Vagina (tissue), 2 donors: ENCODE data around the gene GZMB.

Experiments
- POLR2A ChIP-seq, 2 donors: fragments of 450-650 bp; IDR thresholded peaks; one replicate each; pipeline ENCODE4 v1.6.1; 2017; ENCODE audit warnings: antibody characterized with exemption in 2 of 2, mild to moderate bottlenecking in 2 of 2, moderate library complexity in 2 of 2
- POLR2AphosphoS5 ChIP-seq, 2 donors: sonication (generic); formaldehyde crosslinking; IDR thresholded peaks; one replicate each; pipeline ENCODE4 v1.9.0; 2017; ENCODE audit warnings: antibody characterized with exemption in 2 of 2, mild to moderate bottlenecking in 2 of 2, low read depth in 1 of 2; ENCODE audit not compliant: insufficient read depth in 1 of 2
- TF ChIP-seq, protein P1 (sequence below), 3 experiments: fragments of 450-650 bp in 2 of 3; fragments of 200-600 bp in 1 of 3; sonication (generic) in 1 of 3; IDR thresholded peaks; one replicate each; pipeline ENCODE4 v1.5.1; 2017 to 2019; ENCODE audit warnings: antibody characterized with exemption in 3 of 3, mild to moderate bottlenecking in 2 of 3, moderate library complexity in 2 of 3

DNA sequence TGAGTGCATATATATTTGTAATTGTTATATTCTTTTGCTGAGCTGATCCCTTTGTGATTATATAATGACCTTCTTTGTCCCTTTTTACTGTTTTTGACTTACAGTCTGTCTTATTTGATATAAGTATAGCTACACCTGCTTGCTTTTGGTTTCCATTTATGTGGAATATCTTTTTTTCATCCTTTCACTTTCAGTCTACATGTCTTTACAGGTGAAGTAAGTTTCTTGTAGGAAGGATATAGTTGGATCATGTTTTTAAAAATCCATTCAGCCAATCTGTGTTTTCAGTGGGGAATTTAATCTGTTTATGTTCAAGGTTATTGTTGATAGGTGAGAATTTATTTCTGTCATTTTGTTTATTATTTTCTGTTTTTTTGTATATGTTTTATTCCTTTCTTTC is 36.6 kb downstream of the GZMB start:
- TF ChIP-seq POLR2AphosphoS5 (IDR thresholded peaks at IDR 0.05; ENCODE audit: insufficient read depth in 1 of 2, low read depth in 1 of 2) (no peak), POLR2A (IDR thresholded peaks at IDR 0.05) (no peak)
- TF ChIP-seq, protein P1, sequence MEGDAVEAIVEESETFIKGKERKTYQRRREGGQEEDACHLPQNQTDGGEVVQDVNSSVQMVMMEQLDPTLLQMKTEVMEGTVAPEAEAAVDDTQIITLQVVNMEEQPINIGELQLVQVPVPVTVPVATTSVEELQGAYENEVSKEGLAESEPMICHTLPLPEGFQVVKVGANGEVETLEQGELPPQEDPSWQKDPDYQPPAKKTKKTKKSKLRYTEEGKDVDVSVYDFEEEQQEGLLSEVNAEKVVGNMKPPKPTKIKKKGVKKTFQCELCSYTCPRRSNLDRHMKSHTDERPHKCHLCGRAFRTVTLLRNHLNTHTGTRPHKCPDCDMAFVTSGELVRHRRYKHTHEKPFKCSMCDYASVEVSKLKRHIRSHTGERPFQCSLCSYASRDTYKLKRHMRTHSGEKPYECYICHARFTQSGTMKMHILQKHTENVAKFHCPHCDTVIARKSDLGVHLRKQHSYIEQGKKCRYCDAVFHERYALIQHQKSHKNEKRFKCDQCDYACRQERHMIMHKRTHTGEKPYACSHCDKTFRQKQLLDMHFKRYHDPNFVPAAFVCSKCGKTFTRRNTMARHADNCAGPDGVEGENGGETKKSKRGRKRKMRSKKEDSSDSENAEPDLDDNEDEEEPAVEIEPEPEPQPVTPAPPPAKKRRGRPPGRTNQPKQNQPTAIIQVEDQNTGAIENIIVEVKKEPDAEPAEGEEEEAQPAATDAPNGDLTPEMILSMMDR (IDR thresholded peaks at IDR 0.05): no peak
